K562 (cell line): Measurements from ENCODE around the gene CLGN. TPM values are rescaled to one million over a fixed set of nuclear protein-coding genes. Genes with fewer than 3 reads are reported as not detected.
A peak's percentile ranks its signal among the peaks of the same experiment; 100 is the strongest.

Experiments used
- ADNP ChIP-seq: fragments of 200-800 bp; sonication (Bioruptor generic); IDR thresholded peaks from 2 replicates; pipeline ENCODE4 v1.6.1; 2016; ENCODE audit warnings: missing genetic modification characterization, missing compliant biosample characterization
- BRD9 ChIP-seq: fragments of 450-650 bp; IDR thresholded peaks from 2 replicates; pipeline ENCODE4 v1.6.1; 2018; ENCODE audit warnings: low read depth; ENCODE audit not compliant: partially characterized antibody
- CAMTA2 ChIP-seq: fragments of 250-450 bp; sonication (Bioruptor Pico); conservative IDR thresholded peaks from 2 replicates; pipeline ENCODE4 v1.5.1; 2022
- CBX8 ChIP-seq: fragments of 200-600 bp; sonication (generic); IDR thresholded peaks from 2 replicates; pipeline ENCODE4 v1.6.1; 2012; ENCODE audit warnings: borderline replicate concordance, mixed run types, low read depth, mild to moderate bottlenecking, moderate library complexity, mixed read lengths, low read length, control low read depth, inconsistent platforms; ENCODE audit not compliant: poor library complexity, severe bottlenecking; ENCODE audit errors: extremely low read depth
- EP400 ChIP-seq: fragments of 450-650 bp; IDR thresholded peaks from 2 replicates; pipeline ENCODE4 v1.6.1; 2017; ENCODE audit warnings: antibody characterized with exemption, mild to moderate bottlenecking, moderate library complexity
- ETV5 ChIP-seq: sonication (generic); formaldehyde crosslinking; IDR thresholded peaks from 2 replicates; pipeline ENCODE4 v1.4.0; 2020; ENCODE audit warnings: low read depth, mild to moderate bottlenecking, missing genetic modification reagents
- GTF2A2 ChIP-seq: IDR thresholded peaks from 2 replicates; pipeline ENCODE4 v1.6.1; 2016; ENCODE audit warnings: mild to moderate bottlenecking, missing genetic modification characterization, missing compliant biosample characterization
- GTF2F1 ChIP-seq: IDR thresholded peaks from 2 replicates; pipeline ENCODE4 v1.6.1; 2011; ENCODE audit warnings: low read depth, low read length, improper control_type of control experiment
- MBD2 ChIP-seq: sonication (generic); IDR thresholded peaks from 2 replicates; pipeline ENCODE4 v1.6.1; 2016; ENCODE audit warnings: low read depth, borderline replicate concordance
- NEUROD1 ChIP-seq: fragments of 150-350 bp; IDR thresholded peaks from 2 replicates; pipeline ENCODE4 v1.6.1; 2014; ENCODE audit warnings: borderline replicate concordance, low read length, low read depth; ENCODE audit not compliant: partially characterized antibody
- NR2C2 ChIP-seq, 2 experiments: fragments of 200-800 bp in 1 of 2; sonication (Bioruptor generic) in 1 of 2; sonication (generic) in 1 of 2; formaldehyde crosslinking in 1 of 2; IDR thresholded peaks; 2 replicates each; pipeline versions ENCODE4 v1.6.1 to v1.8.0; 2016 to 2022; ENCODE audit warnings: mild to moderate bottlenecking in 1 of 2, missing compliant biosample characterization in 1 of 2, missing genetic modification characterization in 1 of 2, missing genetic modification reagents in 1 of 2
- PHF8 ChIP-seq: fragments of 200-600 bp; sonication (generic); IDR thresholded peaks from 2 replicates; pipeline ENCODE4 v1.6.1; 2012; ENCODE audit warnings: mixed run types, mild to moderate bottlenecking, inconsistent platforms, low read length, moderate library complexity, borderline replicate concordance
- RBM15 ChIP-seq: fragments of 200-400 bp; formaldehyde crosslinking; IDR thresholded peaks from 2 replicates; pipeline ENCODE4 v1.6.1; 2018; ENCODE audit warnings: mild to moderate bottlenecking, low read length, moderate library complexity; ENCODE audit not compliant: insufficient read depth
- TAL1 ChIP-seq: fragments of 450-650 bp; IDR thresholded peaks from 2 replicates; pipeline ENCODE4 v1.6.1; 2016; ENCODE audit warnings: mild to moderate bottlenecking
- TRIM25 ChIP-seq: fragments of 450-650 bp; IDR thresholded peaks from 2 replicates; pipeline ENCODE4 v1.7.0; 2016; ENCODE audit warnings: borderline replicate concordance
- ZBTB12 ChIP-seq: fragments of 250-450 bp; sonication (Bioruptor Pico); IDR thresholded peaks from 2 replicates; pipeline ENCODE4 v1.4.0; 2020
- ZBTB7A ChIP-seq: IDR thresholded peaks from 2 replicates; pipeline ENCODE4 v1.6.1; 2011; ENCODE audit warnings: low read depth, mild to moderate bottlenecking, low read length, moderate library complexity, borderline replicate concordance; ENCODE audit not compliant: control insufficient read depth
- ZNF134 ChIP-seq: fragments of 250-450 bp; sonication (Bioruptor Pico); conservative IDR thresholded peaks from 2 replicates; pipeline ENCODE4 v1.4.0; 2020
- ZNF696 ChIP-seq: fragments of 250-450 bp; sonication (Bioruptor Pico); conservative IDR thresholded peaks from 2 replicates; pipeline ENCODE4 v1.4.0; 2020; ENCODE audit warnings: mild to moderate bottlenecking, moderate library complexity
- ZNF830 ChIP-seq: fragments of 250-450 bp; sonication (Bioruptor Pico); IDR thresholded peaks from 2 replicates; pipeline ENCODE4 v1.5.0; 2021; ENCODE audit warnings: mild to moderate bottlenecking
- polyA plus RNA-seq, 8 experiments: library from polyadenylated mRNA; depleted of rRNA in 4 of 8; stranded (reverse) in 5 of 8; unstranded in 3 of 8; fragments of >200 nt; fragmentation: Nextera tagmentation in 2 of 8; fragmentation: Illumina TruSeq in 1 of 8; extraction: Ambion mirVana in 2 of 8; extraction: Trizol in 1 of 8; gene quantifications; 2 replicates each; pipeline versions ENCODE4 v1.2.1 to v1.2.3, GENCODE V29; 2011 to 2014; ENCODE audit warnings: inconsistent platforms in 1 of 8, missing spikeins in 1 of 8
- total RNA-seq, 7 experiments: library from RNA; depleted of rRNA in 6 of 7; stranded (reverse); fragments of >200 nt in 6 of 7; fragmentation: Illumina TruSeq in 2 of 7; extraction: Trizol in 2 of 7; gene quantifications; 2 replicates each; pipeline versions ENCODE4 v1.2.1 to v1.2.3, GENCODE V29; 2011 to 2021; ENCODE audit warnings: low replicate concordance in 1 of 7
- TF ChIP-seq, protein P1 (sequence below): fragments of 200-800 bp; sonication (Bioruptor generic); IDR thresholded peaks from 2 replicates; pipeline ENCODE4 v1.6.1; 2017; ENCODE audit warnings: missing genetic modification characterization, missing compliant biosample characterization
- TF ChIP-seq, protein P2 (sequence below): sonication (generic); formaldehyde crosslinking; IDR thresholded peaks from 2 replicates; pipeline ENCODE4 v1.8.0; 2023; ENCODE audit warnings: mild to moderate bottlenecking, missing genetic modification reagents

The CLGN gene
- total and polyA plus RNA-seq, 9 of the 15 experiments (the other 6 are each of a cell fraction or from before 2014, with no cell fraction given): 0.22 to 3.6 (median 2.7) TPM

- TF ChIP-seq, protein P1, sequence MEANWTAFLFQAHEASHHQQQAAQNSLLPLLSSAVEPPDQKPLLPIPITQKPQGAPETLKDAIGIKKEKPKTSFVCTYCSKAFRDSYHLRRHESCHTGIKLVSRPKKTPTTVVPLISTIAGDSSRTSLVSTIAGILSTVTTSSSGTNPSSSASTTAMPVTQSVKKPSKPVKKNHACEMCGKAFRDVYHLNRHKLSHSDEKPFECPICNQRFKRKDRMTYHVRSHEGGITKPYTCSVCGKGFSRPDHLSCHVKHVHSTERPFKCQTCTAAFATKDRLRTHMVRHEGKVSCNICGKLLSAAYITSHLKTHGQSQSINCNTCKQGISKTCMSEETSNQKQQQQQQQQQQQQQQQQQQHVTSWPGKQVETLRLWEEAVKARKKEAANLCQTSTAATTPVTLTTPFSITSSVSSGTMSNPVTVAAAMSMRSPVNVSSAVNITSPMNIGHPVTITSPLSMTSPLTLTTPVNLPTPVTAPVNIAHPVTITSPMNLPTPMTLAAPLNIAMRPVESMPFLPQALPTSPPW (CRISPR knock-in tag): peak; percentile 49
- TF ChIP-seq ZBTB12 (CRISPR knock-in tag): no peak
- TF ChIP-seq PHF8: peak; percentile 80; the same call in 1 of the 2 replicates
- no peak for TF ChIP-seq NR2C2 (CRISPR knock-in tag; IDR thresholded peaks at IDR 0.05)
- TF ChIP-seq NR2C2 (tag; IDR thresholded peaks at IDR 0.05): peak; percentile 89
- TF ChIP-seq ZNF696: no peak
- TF ChIP-seq TRIM25: no peak
- no peak for TF ChIP-seq ZBTB7A
- peak; percentile 84 for TF ChIP-seq MBD2
- TF ChIP-seq ZNF830 (CRISPR knock-in tag): no peak
- no peak for TF ChIP-seq GTF2A2
- no peak for TF ChIP-seq ZNF134 (CRISPR knock-in tag)
- TF ChIP-seq TAL1: no peak
- no peak for TF ChIP-seq ETV5 (CRISPR knock-in tag)
- peak; percentile 44 for TF ChIP-seq NEUROD1
- no peak for TF ChIP-seq CAMTA2 (CRISPR knock-in tag)
- no peak for TF ChIP-seq GTF2F1
- TF ChIP-seq RBM15: no peak
- TF ChIP-seq BRD9: no peak
- no peak for TF ChIP-seq ADNP (tag)
- TF ChIP-seq, protein P2, sequence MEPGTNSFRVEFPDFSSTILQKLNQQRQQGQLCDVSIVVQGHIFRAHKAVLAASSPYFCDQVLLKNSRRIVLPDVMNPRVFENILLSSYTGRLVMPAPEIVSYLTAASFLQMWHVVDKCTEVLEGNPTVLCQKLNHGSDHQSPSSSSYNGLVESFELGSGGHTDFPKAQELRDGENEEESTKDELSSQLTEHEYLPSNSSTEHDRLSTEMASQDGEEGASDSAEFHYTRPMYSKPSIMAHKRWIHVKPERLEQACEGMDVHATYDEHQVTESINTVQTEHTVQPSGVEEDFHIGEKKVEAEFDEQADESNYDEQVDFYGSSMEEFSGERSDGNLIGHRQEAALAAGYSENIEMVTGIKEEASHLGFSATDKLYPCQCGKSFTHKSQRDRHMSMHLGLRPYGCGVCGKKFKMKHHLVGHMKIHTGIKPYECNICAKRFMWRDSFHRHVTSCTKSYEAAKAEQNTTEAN (CRISPR knock-in tag): no peak
- 0 out of 2 replicates have a peak, but pooled peaks have one; percentile 12 for TF ChIP-seq EP400
- no peak for TF ChIP-seq CBX8
These were observed 53.9 kb downstream of the CLGN start, which contains the start of gene SCOC (continued) for GRCh38 chr4:140373328-140374129.
